HG03175 (cell line): ENCODE results near the gene TCF3.
A peak's percentile ranks its signal among the peaks of the same experiment; 100 is the strongest.
"Not testable (repeated sequence)": the region's sequence is repeated elsewhere in the genome, so short reads cannot be mapped to it uniquely, and the experiment has no call there.

Experiments used
- ATAC-seq: cut with Tn5 transposase; IDR thresholded peaks from one replicate; pipeline ENCODE4 v1.9.1; 2021; ENCODE audit warnings: mild to moderate bottlenecking, moderate library complexity; ENCODE audit not compliant: unreplicated experiment

The TCF3 gene

DNA sequence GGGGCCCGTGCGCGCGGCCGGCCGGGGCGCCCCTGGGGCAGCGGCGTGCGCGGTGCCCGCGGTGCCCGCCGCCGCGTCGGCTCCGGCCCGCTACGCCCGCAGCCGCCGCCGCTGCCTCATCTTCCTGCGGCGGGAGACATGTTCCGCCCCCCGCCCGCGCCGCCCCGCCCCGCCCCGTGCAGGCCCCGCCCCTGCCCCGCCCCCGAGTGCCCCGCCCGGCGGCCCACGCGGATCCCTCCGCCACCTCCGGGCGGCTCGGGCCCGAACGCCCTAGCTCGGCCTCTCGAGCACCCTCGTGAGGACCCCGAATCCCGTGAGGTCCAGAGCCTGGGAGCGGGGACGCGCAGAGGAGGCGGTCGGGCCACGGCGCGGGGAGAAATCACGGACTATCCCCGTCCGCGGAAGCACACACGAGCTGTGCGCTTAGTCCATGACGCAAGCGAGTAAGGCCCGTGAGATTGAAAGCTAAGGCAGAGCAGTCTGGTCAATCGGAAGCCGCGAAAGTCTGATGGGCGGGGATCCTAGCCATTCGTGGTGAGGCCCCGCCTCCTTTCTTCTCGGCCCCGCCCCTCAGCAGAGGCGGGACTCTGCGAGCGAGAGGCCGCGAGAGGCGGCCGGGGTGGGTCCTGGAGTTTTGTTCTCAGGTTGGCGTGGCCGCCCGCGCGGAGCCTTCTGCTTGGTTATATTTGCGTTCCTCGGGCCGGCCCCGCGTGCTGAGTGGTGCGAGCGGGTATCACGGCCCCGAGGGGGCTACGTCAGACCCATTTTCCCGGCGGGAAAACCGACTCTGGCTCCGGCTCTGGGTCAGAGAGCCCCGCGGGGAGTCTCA lies at the start of gene TCF3:
Gene TCF3 (minus strand): TSS at position 145 of the 829 bp plus-strand sequence. CDS start 2,367 bp downstream, outside the sequence.
- peak; percentile 73 for ATAC-seq

DNA sequence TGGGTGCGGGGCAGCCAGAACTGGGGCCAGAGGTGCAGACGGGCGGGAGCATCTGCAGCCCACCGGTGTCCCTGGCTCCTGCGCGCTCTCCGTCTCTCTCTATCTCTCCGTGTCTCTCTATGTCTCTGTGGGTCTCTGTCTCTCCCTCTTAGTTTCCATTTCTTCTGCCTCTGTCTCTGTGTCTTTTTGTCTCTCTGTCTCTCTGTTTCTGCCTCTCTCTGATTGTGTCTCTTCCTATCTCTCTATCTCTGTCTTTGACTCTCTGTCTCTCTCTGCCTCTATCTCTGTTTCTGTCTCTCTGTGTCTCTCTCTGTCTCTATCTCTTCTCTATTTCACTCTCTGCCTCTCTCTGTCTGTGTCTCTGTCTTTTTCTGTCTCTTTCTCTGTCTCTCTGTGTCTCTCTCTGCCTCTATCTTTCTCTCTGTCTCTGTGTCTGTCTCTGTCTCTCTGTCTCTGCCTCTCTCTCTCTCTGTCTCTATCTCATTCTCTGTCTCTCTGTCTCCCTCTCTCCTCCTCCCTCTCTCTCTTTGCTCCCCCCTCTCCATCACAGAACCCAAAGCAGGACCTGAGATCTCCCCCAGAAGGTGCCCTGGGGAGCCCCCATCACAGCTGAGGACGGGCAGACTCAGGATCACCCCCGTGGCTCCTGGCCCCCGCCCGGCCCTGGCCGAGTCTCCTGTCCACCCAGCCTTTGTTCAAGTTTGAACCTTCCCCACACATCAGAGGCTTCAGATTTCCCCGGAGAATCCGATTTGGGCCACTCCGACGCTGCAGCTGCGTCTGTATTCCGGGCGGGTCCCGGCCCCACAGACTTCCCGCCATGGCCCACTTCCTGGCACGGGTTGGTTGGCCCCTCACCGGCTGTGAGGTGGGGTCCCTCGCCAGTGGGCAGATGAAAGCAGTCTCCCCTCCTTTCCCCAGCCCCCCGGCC lies 48.6 kb upstream of the TCF3 start:
- ATAC-seq: no peak

DNA sequence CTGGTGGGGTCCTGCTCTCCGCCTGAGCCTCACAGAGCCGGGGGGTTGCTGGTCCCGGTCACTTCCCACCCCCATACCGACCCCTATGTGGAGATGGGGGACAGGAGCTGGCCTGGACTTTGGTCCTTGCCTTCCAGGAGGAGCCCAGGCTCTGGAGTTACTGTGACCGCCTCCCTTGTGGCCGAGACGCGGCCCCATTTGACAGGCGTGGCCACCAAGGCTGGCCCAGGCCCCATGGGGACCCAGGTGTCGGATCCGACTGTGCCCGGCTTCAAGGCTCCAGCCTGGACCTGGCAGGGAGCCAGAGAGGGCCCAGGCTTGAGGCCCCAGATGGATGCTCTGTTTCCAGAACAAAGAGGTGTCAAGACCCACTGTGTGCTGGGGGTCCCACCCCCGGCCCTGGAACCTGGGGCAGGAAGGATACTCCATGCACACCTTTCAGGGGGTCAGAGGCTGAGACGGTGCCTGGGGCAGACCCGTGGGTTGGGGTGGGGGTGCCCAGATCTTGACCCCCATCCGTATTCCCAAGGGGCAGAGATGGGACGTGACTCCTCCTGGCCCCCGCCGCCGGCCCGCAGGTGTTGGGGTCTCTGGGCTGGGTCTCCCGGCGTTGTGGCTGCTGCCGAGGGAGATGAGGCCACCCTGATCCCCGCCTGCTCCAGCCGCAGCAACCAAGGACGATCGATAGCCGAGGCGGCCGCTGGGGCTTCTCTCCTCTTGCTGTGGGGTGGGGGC lies 47.8 kb upstream of the TCF3 start:
- no peak for ATAC-seq

DNA sequence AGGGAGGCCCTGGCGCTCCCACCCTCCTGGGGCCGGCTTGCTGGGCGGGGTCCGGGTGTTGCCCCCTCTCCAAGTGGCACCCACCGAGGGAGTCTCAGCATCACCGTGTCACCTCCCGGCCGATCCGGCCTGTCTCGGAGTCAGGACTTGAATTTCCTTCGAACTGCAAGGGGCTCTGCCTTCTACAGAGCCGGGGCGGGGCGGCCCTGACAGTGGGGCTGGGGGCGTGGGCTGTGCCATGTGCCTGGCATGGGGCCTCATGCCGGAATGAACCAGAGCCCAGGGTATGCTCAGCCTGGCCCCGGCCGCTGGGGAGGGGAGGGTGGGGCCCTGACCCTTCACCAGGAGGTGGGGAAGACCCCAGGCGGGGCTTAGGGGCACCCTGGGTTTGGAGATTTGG lies 47.0 kb upstream of the TCF3 start:
- ATAC-seq: no peak

DNA sequence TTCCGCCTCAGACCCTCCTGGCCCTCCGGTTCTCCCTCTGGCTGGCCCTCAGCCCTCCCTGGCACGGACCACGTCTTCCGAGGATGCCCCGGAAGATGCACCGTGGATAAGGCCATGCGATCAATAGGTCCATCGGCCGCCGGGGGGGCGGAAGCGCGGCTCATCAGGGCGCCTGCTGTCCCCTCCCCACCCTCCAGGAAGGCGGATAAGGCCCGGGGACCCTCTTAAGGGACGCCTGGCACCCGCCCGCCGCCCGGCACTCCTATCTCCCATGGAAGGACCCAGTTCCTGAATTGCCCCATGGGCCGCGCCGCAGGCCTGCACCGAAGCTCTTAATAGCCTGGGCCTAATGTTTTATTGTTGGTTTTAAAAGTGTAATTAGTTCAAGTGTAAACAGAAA lies 46.2 kb upstream of the TCF3 start:
- no peak for ATAC-seq

DNA sequence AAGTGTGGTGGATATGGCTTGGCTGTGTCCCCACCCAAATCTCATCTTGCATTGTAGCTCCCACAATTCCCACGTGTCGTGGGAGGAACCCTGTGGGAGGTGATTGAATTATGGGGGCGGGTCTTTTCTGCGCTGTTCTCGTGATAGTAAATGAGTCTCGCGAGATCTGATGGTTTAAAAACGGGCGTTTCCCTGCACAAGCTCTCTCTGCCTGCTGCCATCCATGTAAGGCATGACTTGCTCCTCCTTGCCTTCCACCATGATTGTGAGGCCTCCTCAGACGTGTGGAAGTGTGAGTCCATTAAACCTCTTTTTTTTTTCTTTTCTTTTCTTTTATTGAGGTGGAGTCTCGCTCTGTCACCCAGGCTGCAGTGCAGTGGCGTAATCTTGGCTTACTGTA lies 43.1 kb upstream of the TCF3 start:
- ATAC-seq: not testable (repeated sequence)

DNA sequence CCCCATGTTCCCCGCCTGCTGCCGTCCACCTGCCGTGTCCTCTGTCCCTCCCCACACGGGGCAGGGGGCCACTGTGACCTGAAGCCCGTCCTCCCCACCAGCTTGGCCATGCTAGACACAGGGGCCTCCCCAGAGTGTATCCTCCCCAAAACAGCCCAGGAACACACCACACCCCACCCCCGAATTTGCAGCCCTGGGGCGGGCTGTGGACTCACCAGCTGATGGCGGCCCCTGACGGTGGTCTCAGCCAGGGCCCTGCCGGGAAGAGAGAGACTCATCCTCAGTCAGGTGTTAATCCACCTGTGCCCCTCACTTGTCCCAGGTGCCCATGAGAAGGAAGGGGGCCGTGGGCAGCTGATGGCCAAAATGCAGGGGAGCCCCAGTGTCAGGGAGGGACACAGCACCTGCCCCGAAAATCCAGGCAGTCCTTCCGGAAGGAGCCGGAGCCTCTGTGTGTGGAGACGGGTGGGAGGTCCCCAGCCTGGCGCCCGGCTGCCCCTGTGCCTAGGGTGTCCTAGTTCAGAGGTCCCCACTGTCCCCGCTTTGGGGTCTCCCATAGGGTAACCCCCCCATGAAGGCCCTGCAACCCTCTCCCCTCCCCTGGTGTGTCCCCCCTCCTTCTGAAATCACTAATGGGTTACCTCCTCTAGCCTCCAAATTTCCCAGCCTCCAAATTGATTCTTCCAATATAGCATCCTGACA lies 39.3 kb upstream of the TCF3 start:
- ATAC-seq: no peak

DNA sequence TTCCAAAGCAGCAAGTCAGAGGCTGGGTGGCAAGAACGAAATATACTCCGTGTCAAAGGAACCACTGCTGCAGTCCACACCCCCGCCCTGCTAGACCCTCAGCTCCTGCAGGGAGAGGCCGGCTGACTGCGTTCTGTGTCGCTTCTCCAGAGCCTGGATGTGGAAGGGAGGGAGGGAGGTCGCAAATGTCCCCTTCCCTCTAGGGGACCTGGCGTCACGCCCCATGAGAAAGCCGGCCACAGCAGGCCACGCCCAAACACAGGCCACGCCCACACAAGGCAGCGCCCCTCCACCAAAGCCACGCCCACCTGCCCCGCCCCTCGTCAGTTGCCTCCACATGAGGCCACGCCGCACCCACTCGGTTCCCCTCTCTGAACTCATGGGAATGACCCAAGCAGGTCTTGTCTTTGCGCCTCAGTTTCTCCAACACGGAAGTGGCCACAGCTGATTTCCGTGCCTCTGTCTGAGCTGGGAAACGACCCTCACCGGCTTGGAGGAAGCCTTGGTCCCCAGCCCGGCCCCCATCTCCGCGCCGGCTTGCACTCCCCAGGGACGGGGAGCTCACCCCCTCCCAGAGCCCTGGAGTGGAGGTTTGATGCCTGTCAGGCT lies 38.4 kb upstream of the TCF3 start:
- ATAC-seq: no peak

DNA sequence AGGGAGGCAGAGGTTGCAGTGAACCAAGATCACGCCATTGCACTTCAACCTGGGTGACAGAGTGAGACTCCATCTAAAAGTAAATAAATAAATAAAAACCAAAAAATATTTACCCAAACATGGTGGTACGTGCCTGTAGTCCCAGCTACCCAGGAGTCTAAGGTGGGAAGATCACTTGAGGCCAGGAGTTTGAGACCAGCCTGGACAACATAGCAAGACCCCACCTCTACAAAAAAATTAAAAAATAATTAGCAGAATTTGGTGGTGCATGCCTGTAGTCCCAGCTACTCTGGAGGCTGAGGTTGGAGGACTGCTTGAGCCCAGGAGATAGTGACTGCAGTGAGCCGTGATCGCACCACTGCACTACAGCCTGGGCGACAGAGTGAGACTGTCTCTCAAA lies 33.4 kb upstream of the TCF3 start:
- ATAC-seq: not testable (repeated sequence)

DNA sequence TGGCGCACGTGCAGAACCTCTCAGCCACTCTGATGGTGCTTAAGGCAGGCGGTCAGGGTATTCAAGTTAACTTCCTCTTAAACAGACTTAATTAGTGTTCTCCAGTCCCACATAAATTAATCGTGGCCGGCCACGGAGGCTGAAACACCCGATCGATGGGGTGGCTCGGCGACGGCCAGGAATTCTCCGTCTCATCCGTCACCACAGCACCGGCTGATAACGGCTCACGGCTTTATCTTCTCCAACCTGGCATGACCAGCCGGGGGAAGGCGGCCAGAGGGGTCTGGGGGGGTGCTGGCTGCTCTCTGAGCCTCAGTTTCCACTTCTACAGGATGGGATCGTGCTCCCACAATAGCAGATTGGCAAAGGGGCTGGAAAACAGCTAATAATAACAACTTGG lies 32.6 kb upstream of the TCF3 start:
- no peak for ATAC-seq

DNA sequence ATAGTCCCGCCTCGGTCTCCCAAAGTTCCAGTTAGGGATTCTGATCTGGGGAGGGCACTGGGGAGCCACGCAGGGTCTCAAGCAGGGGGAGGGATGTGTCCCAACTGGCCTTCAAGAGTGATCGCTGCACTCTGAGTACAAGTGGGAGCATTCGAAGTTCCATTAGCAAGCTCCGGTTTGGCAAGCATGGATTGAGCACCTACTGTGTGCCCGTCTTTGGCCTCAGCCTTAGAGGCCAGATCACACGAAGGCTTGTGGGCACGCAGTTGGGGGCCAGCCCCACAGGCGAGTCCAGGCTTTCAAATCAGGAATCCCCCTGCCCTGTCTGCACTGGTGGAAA lies 32.1 kb upstream of the TCF3 start:
- ATAC-seq: no peak

DNA sequence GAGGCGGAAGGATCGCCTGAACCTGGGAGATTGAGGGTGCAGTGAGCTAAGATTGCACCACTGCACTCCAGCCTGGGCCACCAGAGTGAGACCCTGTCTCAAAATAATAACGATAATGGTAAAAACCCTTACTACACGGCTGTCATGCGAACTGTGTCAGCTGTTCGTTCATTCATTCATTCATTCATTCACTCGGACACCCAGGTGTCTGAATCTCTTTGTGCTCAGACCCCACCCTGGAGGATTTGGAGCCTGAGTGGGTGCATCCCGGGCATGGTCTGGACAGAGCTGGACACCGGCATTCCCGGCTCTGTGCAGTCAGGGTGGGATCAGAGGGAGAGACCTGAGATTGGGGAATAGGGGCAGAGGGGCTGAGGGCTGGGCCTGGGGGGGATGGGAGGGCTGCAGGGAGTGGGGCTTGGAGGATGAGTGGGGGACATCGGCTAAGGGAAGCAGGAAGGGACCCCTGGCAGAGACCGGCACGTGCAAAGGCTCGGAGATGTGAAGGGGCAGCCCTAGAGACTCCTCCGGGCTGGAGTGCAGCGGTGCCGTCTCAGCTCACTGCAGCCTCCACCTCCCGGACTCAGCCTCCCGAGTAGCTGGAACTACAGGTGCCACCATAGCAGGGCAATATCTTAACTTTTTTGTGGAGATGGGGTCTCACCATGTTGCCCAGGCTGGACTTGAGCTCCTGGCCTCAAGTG lies 31.6 kb upstream of the TCF3 start:
- no peak for ATAC-seq

DNA sequence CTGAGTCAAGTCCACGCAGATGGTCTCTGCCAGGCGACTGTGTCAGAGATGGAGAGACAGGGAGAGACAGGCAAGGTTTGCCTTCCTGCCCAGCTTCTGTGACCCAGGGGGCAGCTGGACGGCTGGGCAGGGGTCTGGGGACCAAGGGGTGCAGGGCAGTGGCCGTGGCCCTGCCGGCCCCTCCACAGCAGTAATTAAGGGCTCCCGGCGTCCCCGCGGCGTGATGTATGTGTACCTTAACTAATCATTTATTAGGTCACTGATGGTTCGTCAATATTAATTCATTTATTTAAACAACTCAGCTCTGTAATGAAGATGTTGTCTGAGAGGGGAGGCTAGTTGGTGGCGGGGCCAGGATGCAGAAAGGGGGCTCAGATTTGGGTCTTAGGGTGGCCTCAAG lies 28.6 kb upstream of the TCF3 start:
- no peak for ATAC-seq

DNA sequence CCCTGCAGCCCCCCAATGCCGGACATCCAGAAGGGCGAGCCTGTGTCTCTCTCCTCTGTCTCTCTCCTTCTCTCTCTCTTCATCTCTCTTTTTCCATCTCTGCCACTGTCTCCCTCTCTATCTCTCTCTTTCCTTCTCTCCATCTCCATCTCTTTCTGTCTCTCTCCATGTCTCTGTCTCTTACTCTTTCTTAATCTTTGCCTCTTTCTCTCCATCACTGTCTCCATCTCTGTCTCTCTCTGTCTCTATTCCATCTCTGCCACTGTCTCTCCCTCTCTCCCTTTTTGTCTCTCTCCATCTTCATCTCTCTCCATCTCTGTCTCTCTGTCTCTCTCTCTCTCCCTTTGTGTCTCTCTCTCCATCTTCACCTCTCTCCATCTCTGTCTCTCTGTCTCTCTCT lies 25.7 kb upstream of the TCF3 start:
- ATAC-seq: no peak

DNA sequence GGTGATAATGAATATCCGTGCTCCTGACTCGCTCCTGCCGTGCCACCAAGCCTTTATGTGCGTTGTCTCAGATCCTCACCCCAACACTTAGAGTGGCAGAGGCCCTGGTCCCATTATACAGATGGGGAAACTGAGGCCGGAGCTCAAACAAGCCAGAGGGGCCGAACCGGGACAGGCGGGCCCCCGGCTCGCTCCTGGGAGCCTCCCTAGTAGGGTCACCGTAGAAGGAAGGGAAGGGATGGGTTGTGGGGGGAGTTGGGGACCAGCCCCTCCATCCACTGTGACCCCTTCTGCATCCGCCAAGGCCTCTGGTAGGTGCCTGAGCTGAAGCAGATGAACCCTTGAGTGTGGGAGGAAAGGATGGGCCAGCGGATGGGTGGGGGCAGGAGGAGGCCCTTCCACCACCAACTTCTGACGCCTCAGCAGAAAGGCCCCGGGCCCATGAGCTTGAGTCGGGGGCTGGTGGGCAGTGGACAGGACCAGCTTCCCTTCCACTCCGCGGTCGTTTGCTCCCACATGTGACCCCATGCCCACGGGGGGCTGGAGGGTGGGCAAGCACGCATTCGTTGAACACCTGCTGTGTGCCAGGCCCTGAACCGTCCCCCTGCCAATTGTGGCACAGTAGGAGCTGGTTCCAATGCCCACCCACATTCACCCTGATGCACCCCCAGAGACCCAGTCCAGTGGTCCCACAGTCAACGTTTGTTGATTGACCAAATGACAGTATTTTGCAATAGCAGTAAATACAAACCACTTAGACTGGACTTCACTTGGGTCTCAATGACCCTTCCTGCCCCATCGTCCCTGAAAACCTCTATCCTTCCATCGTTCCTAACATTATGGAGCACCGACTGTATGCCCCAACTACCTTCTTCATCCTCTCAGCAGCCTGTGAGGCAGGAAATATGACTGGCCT lies 24.2 kb upstream of the TCF3 start:
- ATAC-seq: no peak

DNA sequence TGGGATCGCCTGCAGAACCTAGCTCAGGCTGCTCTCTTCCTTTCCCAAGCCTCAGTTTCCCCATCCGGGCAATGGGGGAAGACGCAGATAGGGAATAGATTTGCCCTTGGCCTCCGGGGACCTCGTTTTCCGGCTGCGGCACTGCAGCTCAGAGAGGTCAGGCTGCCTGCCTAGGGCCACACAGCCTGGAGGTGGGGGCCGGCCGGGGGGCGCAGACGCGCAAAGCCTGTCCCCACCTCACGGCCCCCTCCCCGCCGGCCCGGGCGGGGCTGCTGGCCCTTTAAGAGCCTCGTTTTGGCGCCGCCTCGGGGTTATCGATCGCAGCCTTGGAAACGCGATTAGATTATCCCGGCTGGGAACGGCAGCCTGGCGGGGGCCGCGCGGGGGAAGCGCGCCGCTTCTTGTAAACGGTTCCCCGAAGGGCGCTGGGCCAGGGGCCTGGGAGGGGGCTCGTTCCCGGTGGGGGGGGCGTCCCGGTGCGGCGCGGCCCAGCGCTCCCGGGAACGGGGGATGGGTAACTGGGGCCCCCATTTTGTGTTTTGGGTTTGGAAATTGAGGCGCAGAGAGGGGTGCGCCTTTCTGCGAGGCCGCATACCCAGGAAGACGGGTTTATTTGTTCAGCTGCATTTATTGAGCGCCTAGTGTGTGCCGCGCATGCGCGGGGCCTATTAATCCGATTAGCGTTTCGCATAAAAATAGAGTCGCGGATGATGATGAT lies 23.4 kb upstream of the TCF3 start:
- ATAC-seq: no peak

DNA sequence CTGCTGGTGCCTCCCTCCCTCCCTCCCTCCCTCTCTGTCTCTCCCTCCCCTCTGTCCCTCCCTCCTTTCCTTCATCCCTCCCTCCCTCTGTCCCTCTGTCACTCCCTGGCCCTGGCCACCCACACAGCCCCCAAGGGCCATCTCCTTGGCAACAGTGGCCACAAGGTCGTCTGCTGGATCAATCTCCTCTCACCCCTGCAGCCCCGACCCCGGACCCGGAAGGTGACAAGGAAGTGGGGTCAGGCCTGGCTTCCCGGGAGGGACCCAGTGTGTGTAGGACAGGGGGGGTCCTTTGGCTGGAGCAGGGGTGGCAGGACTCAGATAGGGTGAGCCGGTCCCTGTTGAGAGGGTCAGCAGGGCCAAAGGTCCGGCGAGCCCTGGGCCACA lies 21.9 kb upstream of the TCF3 start:
- ATAC-seq: no peak

DNA sequence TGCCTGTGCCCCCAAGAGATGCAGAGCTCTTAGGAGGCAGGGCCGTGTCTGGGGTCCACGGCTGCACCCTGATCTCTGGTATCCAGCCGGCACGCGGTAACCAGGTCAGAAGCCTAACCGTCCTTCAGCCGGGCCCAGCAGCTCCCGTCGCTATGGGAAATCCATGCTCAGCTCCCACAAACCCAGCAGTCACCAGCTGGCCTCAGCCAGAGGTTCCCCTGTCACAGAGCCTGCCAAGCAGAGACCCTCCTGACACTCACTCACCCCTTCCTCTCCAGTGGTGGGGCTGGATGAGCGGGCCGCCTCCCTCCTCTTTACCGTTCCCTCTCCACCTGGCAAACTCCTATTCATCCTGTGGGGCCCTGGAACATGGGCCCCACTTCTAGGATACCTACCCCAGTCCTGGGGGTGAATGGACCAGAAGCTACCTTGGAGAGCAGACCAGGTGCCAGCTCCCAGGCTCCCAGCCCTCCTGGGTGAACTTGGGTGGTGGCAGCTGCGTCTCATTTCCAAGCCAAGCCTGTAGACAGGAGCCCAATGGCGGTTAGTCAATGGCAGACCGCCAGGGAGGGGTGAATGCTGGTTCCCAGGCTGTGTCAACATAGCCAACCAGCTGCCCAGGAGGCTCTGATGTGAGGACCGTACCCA lies 21.4 kb upstream of the TCF3 start:
- ATAC-seq: no peak
